ENCODE data around the gene C16orf96. TPM values are rescaled to one million over a fixed set of nuclear protein-coding genes. Genes with fewer than 3 reads are reported as not detected.

The C16orf96 gene
- total and polyA plus RNA-seq, 2 donors, result 0.05 TPM

- Histone ChIP-seq H3K27me3 (ENCODE audit: control insufficient read depth in 2 of 2, insufficient read depth in 1 of 2, low read length in 1 of 2) (no peaks in the 10 kb centered on the region), H3K36me3 (ENCODE audit: control insufficient read depth in 2 of 2, insufficient read depth in 2 of 2, low read length in 1 of 2) (no peaks in the 10 kb centered on the region), H3K4me1 (ENCODE audit: control insufficient read depth in 2 of 2, insufficient read depth in 2 of 2, low read length in 2 of 2) (peaks cover 0 to 9% of the 10 kb centered on the region in 2 donors), H3K9me3 (ENCODE audit: control insufficient read depth in 2 of 2, insufficient read depth in 1 of 2, low read length in 1 of 2) (no peaks in the 10 kb centered on the region), H3K27ac (ENCODE audit: low read depth in 1 of 2, low read length in 1 of 2) (no peak overlapping the region), H3K4me3 (ENCODE audit: low read length in 2 of 2) (no peak overlapping the region)
- 91% methylated on average over 13 of the region's 13 CpGs for WGBS
- DNase-seq (ENCODE audit: low read depth in 6 of 9, low spot score in 9 of 9), result no peak
Measured at GRCh38 chr16:4548124-4548523, 8.0 kb upstream of the C16orf96 start.

GRCh38 chr16:4550591-4550990 is 5.5 kb upstream of the C16orf96 start:
- no peak for DNase-seq (ENCODE audit: low read depth in 6 of 9, low spot score in 9 of 9)
- Histone ChIP-seq H3K4me3 (ENCODE audit: low read length in 2 of 2) (no peak overlapping the region), H3K36me3 (ENCODE audit: control insufficient read depth in 2 of 2, insufficient read depth in 2 of 2, low read length in 1 of 2) (no peaks in the 10 kb centered on the region), H3K27ac (ENCODE audit: low read depth in 1 of 2, low read length in 1 of 2) (no peak overlapping the region), H3K4me1 (ENCODE audit: control insufficient read depth in 2 of 2, insufficient read depth in 2 of 2, low read length in 2 of 2) (peaks cover 0 to 9% of the 10 kb centered on the region in 2 donors), H3K27me3 (ENCODE audit: control insufficient read depth in 2 of 2, insufficient read depth in 1 of 2, low read length in 1 of 2) (no peaks in the 10 kb centered on the region), H3K9me3 (ENCODE audit: control insufficient read depth in 2 of 2, insufficient read depth in 1 of 2, low read length in 1 of 2) (no peaks in the 10 kb centered on the region)
- WGBS, result 74% methylated on average over 4 of the region's 4 CpGs

GRCh38 chr16:4552541-4552940 is 3.6 kb upstream of the C16orf96 start:
- 90% methylated on average over 3 of the region's 3 CpGs for WGBS
- no peaks in the 10 kb centered on the region for H3K27me3 ChIP-seq (ENCODE audit: control insufficient read depth in 2 of 2, insufficient read depth in 1 of 2, low read length in 1 of 2)

GRCh38 chr16:4556580-4556979 is 440 bp downstream of the C16orf96 start:
- Histone ChIP-seq H3K27me3 (ENCODE audit: control insufficient read depth in 2 of 2, insufficient read depth in 1 of 2, low read length in 1 of 2) (no peaks in the 10 kb centered on the region), H3K4me1 (ENCODE audit: control insufficient read depth in 2 of 2, insufficient read depth in 2 of 2, low read length in 2 of 2) (no peaks in the 10 kb centered on the region), H3K36me3 (ENCODE audit: control insufficient read depth in 2 of 2, insufficient read depth in 2 of 2, low read length in 1 of 2) (no peaks in the 10 kb centered on the region), H3K4me3 (ENCODE audit: low read length in 2 of 2) (no peak overlapping the region), H3K27ac (ENCODE audit: low read depth in 1 of 2, low read length in 1 of 2) (no peak overlapping the region), H3K9me3 (ENCODE audit: control insufficient read depth in 2 of 2, insufficient read depth in 1 of 2, low read length in 1 of 2) (peaks cover 0 to 4% of the 10 kb centered on the region in 2 donors)
- 96% methylated on average over 14 of the region's 14 CpGs for WGBS
- DNase-seq (ENCODE audit: low read depth in 6 of 9, low spot score in 9 of 9), result no peak

More at GRCh38 chr16:4552541-4552940, 3.6 kb upstream of the C16orf96 start:
- Histone ChIP-seq H3K36me3 (ENCODE audit: control insufficient read depth in 2 of 2, insufficient read depth in 2 of 2, low read length in 1 of 2) (no peaks in the 10 kb centered on the region), H3K4me1 (ENCODE audit: control insufficient read depth in 2 of 2, insufficient read depth in 2 of 2, low read length in 2 of 2) (peaks cover 0 to 9% of the 10 kb centered on the region in 2 donors), H3K9me3 (ENCODE audit: control insufficient read depth in 2 of 2, insufficient read depth in 1 of 2, low read length in 1 of 2) (peaks cover 0 to 4% of the 10 kb centered on the region in 2 donors), H3K4me3 (ENCODE audit: low read length in 2 of 2) (no peak overlapping the region), H3K27ac (ENCODE audit: low read depth in 1 of 2, low read length in 1 of 2) (no peak overlapping the region)
- DNase-seq (ENCODE audit: low read depth in 6 of 9, low spot score in 9 of 9), result no peak

GRCh38 chr16:4557973-4558372 is 1.8 kb downstream of the C16orf96 start:
- Histone ChIP-seq H3K4me3 (ENCODE audit: low read length in 2 of 2) (no peak overlapping the region), H3K9me3 (ENCODE audit: control insufficient read depth in 2 of 2, insufficient read depth in 1 of 2, low read length in 1 of 2) (peaks cover 0 to 4% of the 10 kb centered on the region in 2 donors), H3K27me3 (ENCODE audit: control insufficient read depth in 2 of 2, insufficient read depth in 1 of 2, low read length in 1 of 2) (no peaks in the 10 kb centered on the region), H3K27ac (ENCODE audit: low read depth in 1 of 2, low read length in 1 of 2) (no peak overlapping the region), H3K36me3 (ENCODE audit: control insufficient read depth in 2 of 2, insufficient read depth in 2 of 2, low read length in 1 of 2) (no peaks in the 10 kb centered on the region), H3K4me1 (ENCODE audit: control insufficient read depth in 2 of 2, insufficient read depth in 2 of 2, low read length in 2 of 2) (no peaks in the 10 kb centered on the region)
- 97% methylated on average over 10 of the region's 10 CpGs for WGBS
- DNase-seq (ENCODE audit: low read depth in 6 of 9, low spot score in 9 of 9), result no peak

DNA sequence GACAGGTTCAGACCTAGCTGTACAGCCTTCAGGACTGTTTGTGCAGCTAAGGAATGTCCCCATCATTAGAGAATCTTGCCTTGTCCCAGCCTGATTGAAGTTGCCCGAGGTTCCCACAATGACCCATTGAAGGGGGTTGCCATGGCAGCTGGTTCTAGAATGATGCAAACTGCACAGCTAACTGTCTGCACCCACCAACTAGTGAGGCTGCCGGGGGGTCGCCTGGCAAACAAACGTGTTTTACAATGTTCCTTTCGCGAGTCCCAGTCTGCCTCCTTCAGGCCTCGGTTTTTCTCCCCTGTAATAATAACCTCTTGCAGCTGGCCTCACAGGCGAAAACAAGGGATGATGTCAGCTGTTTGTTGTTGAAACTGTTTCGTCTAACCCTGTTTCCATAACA is 5.5 kb downstream of the C16orf96 start:
- no peak for DNase-seq (ENCODE audit: low read depth in 6 of 9, low spot score in 9 of 9)
- 95% methylated on average over 9 of the region's 9 CpGs for WGBS
- Histone ChIP-seq H3K9me3 (ENCODE audit: control insufficient read depth in 2 of 2, insufficient read depth in 1 of 2, low read length in 1 of 2) (peaks cover 0 to 2% of the 10 kb centered on the region in 2 donors), H3K4me3 (ENCODE audit: low read length in 2 of 2) (no peak overlapping the region), H3K27ac (ENCODE audit: low read depth in 1 of 2, low read length in 1 of 2) (no peak overlapping the region), H3K4me1 (ENCODE audit: control insufficient read depth in 2 of 2, insufficient read depth in 2 of 2, low read length in 2 of 2) (no peaks in the 10 kb centered on the region), H3K27me3 (ENCODE audit: control insufficient read depth in 2 of 2, insufficient read depth in 1 of 2, low read length in 1 of 2) (no peaks in the 10 kb centered on the region), H3K36me3 (ENCODE audit: control insufficient read depth in 2 of 2, insufficient read depth in 2 of 2, low read length in 1 of 2) (no peaks in the 10 kb centered on the region)

GRCh38 chr16:4564661-4565267 is 8.6 kb downstream of the C16orf96 start:
- no peaks in the 10 kb centered on the region for H3K36me3 ChIP-seq (ENCODE audit: control insufficient read depth in 2 of 2, insufficient read depth in 2 of 2, low read length in 1 of 2)
- no peaks in the 10 kb centered on the region for H3K4me1 ChIP-seq (ENCODE audit: control insufficient read depth in 2 of 2, insufficient read depth in 2 of 2, low read length in 2 of 2)
- H3K4me3 ChIP-seq (ENCODE audit: low read length in 2 of 2), result no peak overlapping the region
- DNase-seq (ENCODE audit: low read depth in 6 of 9, low spot score in 9 of 9), result no peak
- H3K9me3 ChIP-seq (ENCODE audit: control insufficient read depth in 2 of 2, insufficient read depth in 1 of 2, low read length in 1 of 2), result no peaks in the 10 kb centered on the region
- H3K27ac ChIP-seq (ENCODE audit: low read depth in 1 of 2, low read length in 1 of 2), result no peak overlapping the region
- 94% methylated on average over 18 of the region's 18 CpGs for WGBS
- H3K27me3 ChIP-seq (ENCODE audit: control insufficient read depth in 2 of 2, insufficient read depth in 1 of 2, low read length in 1 of 2), result no peaks in the 10 kb centered on the region

DNA sequence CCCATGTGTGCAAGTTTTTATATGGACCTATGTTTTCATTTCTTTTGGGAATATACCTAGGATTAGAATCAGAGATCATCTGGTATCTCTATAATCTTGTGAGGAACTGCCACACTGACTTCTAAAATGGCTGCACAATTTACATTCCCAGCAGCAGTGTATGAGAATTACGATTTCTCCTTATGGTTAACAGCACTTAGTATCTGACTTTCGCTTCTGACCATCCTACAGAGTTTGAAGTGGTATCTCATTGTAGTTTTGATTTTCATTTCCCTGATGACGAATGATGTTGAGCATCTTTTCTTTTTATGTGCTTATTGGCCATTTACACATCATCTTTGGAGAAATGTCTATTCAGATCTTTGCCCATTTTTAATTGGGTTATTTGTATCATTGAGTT is 10.0 kb downstream of the C16orf96 start:
- 94% methylated on average over 3 of the region's 3 CpGs for WGBS
- no peak for DNase-seq (ENCODE audit: low read depth in 6 of 9, low spot score in 9 of 9)
- no peaks in the 10 kb centered on the region for H3K27me3 ChIP-seq (ENCODE audit: control insufficient read depth in 2 of 2, insufficient read depth in 1 of 2, low read length in 1 of 2)
- no peaks in the 10 kb centered on the region for H3K36me3 ChIP-seq (ENCODE audit: control insufficient read depth in 2 of 2, insufficient read depth in 2 of 2, low read length in 1 of 2)
- no peak overlapping the region for H3K4me3 ChIP-seq (ENCODE audit: low read length in 2 of 2)
- H3K27ac ChIP-seq (ENCODE audit: low read depth in 1 of 2, low read length in 1 of 2), result no peak overlapping the region
- H3K4me1 ChIP-seq (ENCODE audit: control insufficient read depth in 2 of 2, insufficient read depth in 2 of 2, low read length in 2 of 2), result no peaks in the 10 kb centered on the region
- no peaks in the 10 kb centered on the region for H3K9me3 ChIP-seq (ENCODE audit: control insufficient read depth in 2 of 2, insufficient read depth in 1 of 2, low read length in 1 of 2)

- H3K27me3 ChIP-seq (ENCODE audit: control insufficient read depth in 2 of 2, insufficient read depth in 1 of 2, low read length in 1 of 2), result no peaks in the 10 kb centered on the region
- no peak for DNase-seq (ENCODE audit: low read depth in 6 of 9, low spot score in 9 of 9)
- H3K36me3 ChIP-seq (ENCODE audit: control insufficient read depth in 2 of 2, insufficient read depth in 2 of 2, low read length in 1 of 2), result no peaks in the 10 kb centered on the region
- no peaks in the 10 kb centered on the region for H3K9me3 ChIP-seq (ENCODE audit: control insufficient read depth in 2 of 2, insufficient read depth in 1 of 2, low read length in 1 of 2)
- no peak overlapping the region for H3K4me3 ChIP-seq (ENCODE audit: low read length in 2 of 2)
- 94% methylated on average over 6 of the region's 6 CpGs for WGBS
- H3K4me1 ChIP-seq (ENCODE audit: control insufficient read depth in 2 of 2, insufficient read depth in 2 of 2, low read length in 2 of 2), result peaks cover 0 to 8% of the 10 kb centered on the region in 2 donors
- H3K27ac ChIP-seq (ENCODE audit: low read depth in 1 of 2, low read length in 1 of 2), result no peak overlapping the region
Measured at GRCh38 chr16:4570086-4570485, 13.9 kb downstream of the C16orf96 start.

Measured in thymus (tissue), 11 donors.